ENCODE measurements around the gene XPNPEP1. TPM values are rescaled to one million over a fixed set of nuclear protein-coding genes. Genes with fewer than 3 reads are reported as not detected.
A peak's percentile ranks its signal among the peaks of the same experiment; 100 is the strongest.

XPNPEP1 gene
- total RNA-seq, 1 experiment from 2014 or later, result 71.3 TPM

DNA sequence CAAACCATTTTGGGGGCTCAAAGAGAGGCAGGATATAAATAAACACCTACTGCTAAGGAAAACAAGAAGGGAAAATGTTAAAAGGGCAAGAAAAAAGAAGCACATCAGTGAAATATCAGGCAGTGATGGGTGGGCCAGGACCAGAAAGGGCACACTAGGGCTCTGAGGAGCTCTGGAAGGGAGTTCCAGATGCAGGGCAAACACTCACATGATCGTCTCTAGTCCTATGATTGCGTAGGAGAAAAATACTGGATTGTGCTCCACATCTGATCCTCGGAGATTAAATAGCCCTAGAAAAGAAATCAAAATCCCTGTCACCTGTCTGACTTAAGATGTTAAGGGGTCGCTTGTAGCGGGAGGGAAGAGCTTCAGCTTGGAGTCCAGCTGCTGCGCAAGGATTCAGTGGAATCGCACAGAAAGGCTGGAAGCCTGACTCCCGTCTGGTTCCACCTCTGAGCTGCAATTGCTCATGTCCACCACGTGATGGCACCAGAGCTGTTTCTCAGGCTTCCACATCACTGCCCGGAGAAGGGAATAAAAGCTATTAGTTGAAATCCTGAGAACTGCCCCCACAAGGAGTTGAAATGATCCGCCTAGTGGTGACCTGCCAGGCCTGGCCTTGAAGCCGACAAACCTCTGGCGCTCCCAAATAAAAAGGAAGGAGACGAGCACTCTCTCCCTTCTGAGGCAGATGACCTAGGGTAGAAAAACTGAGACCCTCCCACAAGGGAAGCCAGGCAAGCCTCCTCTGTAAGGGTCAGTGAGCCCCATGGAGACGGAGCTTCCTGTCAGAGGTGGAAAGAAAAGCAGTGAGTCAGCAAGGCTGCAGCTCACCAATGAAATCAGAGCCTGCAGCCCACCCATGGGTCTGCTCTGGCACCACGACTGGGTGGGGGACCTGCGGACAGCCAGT, 39.2 kb downstream of the XPNPEP1 start:
- TF ChIP-seq CTCF (conservative IDR thresholded peaks at IDR 0.05), result peak; percentile 99
- Histone ChIP-seq H2AK5ac (ENCODE audit: insufficient read length, low read length) (no peak overlapping the region), H3K27me3 (ENCODE audit: insufficient read depth, low read length) (no peaks in the 10 kb centered on the region), H3K18ac (ENCODE audit: insufficient read length, low read depth, low read length) (no peak overlapping the region), H2BK12ac (ENCODE audit: insufficient read length, low read depth, low read length) (no peak overlapping the region), H2BK15ac (ENCODE audit: low read depth, low read length) (no peak overlapping the region), H3K4ac (ENCODE audit: low read depth, low read length) (no peak overlapping the region), H3K23ac (ENCODE audit: insufficient read length, low read depth, low read length) (no peak overlapping the region), H3K79me1 (ENCODE audit: insufficient read depth, low read depth, low read length, poor library complexity, severe bottlenecking) (no peaks in the 10 kb centered on the region), H3K9me3 (ENCODE audit: control insufficient read depth, low read depth, low read length) (no peaks in the 10 kb centered on the region), H2AFZ (ENCODE audit: low read length) (no peak overlapping the region), H2BK120ac (ENCODE audit: low read depth, low read length, poor library complexity, severe bottlenecking) (no peak overlapping the region), H3T11ph (ENCODE audit: low read length) (no peak overlapping the region), H3K23me2 (ENCODE audit: insufficient read length, low read depth, low read length, poor library complexity, severe bottlenecking) (no peaks in the 10 kb centered on the region), H4K91ac (ENCODE audit: insufficient read length, low read depth, low read length) (no peak overlapping the region), H3K56ac (ENCODE audit: insufficient read length, low read depth, low read length) (no peak overlapping the region), H3K4me2 (ENCODE audit: insufficient read depth, insufficient read length, low read length) (no peak overlapping the region), H2BK5ac (ENCODE audit: insufficient read length, low read length) (no peak overlapping the region), H4K20me1 (ENCODE audit: control insufficient read depth, insufficient read depth, insufficient read length) (no peaks in the 10 kb centered on the region), H2BK20ac (ENCODE audit: low read depth, low read length, poor library complexity, severe bottlenecking) (no peak overlapping the region), H3K9ac (ENCODE audit: extremely low read depth, insufficient read length, low read length) (no peak overlapping the region), H3K27ac (ENCODE audit: insufficient read length, low read depth, low read length) (no peak overlapping the region), H3K4me1 (ENCODE audit: insufficient read depth, low read length) (no peaks in the 10 kb centered on the region), H3K79me2 (ENCODE audit: insufficient read depth, low read length) (no peaks in the 10 kb centered on the region), H4K8ac (replicated peaks; ENCODE audit: insufficient read length, low read depth, low read length) (no peak overlapping the region), H4K5ac (ENCODE audit: insufficient read length, low read depth, low read length) (no peak overlapping the region), H3K14ac (ENCODE audit: insufficient read depth, low read length) (0 out of 2 replicates have a peak overlapping the region, but pooled peaks have one; percentile 0)
- Mint-ChIP-seq H3K9me3 (no peaks in the 10 kb centered on the region), H3K4me1 (peaks cover 21 to 23% of the 10 kb centered on the region in 2 experiments), H3K36me3 (ENCODE audit: insufficient read depth in 1 of 3, low read depth in 3 of 3) (peaks cover 20 to 48% (median 47%) of the 10 kb centered on the region in 3 experiments; a peak in 6 of 7 replicates), H3K4me3 (peak overlapping the region; percentile 39 to 68), H3K27ac (peak overlapping the region; percentile 95 to 97 (median 96)), H3K27me3 (ENCODE audit: low read depth) (no peaks in the 10 kb centered on the region)
- DNase-seq, result peak; percentile 95
- WGBS (ENCODE audit: extremely low coverage, insufficient read length, low lambda C conversion rate), result no CpG with 5 or more reads among the region's 17 CpGs

Measured in H9 (cell line).